Kidney (tissue), 22 donors: ENCODE measurements around the gene PRKACA. TPM values are rescaled to one million over a fixed set of nuclear protein-coding genes. Genes with fewer than 3 reads are reported as not detected.

Source experiments
- DNase-seq, 5 donors: peaks; one replicate each; pipeline ENCODE4 v3.0.0-alpha.2; 2013 to 2020
- FAIRE-seq: peaks from 2 replicates; lab custom pipeline; 2012; peaks lifted over from hg19 to GRCh38; lab: Jason Lieb, UNC
- H3K27ac ChIP-seq, 2 donors: one replicate each; pipeline ENCODE4 v1.7.0; 2013; ENCODE audit warnings: low read depth in 2 of 2, low read length in 2 of 2, inconsistent platforms in 1 of 2
- H3K27me3 ChIP-seq: one replicate; pipeline ENCODE4 v1.7.1; 2013; ENCODE audit warnings: low read length, inconsistent platforms; ENCODE audit not compliant: control insufficient read depth, insufficient read depth
- H3K36me3 ChIP-seq, 3 donors: one replicate each; pipeline versions ENCODE4 v1.7.0 to v1.7.1; 2013; ENCODE audit warnings: low read length in 3 of 3, control low read depth in 1 of 3, inconsistent platforms in 1 of 3; ENCODE audit not compliant: insufficient read depth in 3 of 3, control insufficient read depth in 2 of 3
- H3K4me1 ChIP-seq, 3 donors: one replicate each; pipeline versions ENCODE4 v1.7.0 to v1.7.1; 2013; ENCODE audit warnings: low read length in 3 of 3, inconsistent platforms in 1 of 3, low read depth in 1 of 3; ENCODE audit not compliant: control insufficient read depth in 2 of 3, insufficient read depth in 2 of 3
- H3K4me3 ChIP-seq, 3 donors: one replicate each; pipeline versions ENCODE4 v1.7.0 to v1.8.1; 2013; ENCODE audit warnings: low read length in 3 of 3, control low read depth in 1 of 3, inconsistent platforms in 1 of 3
- H3K9ac ChIP-seq, 3 donors: one replicate each; pipeline versions ENCODE4 v1.7.0 to v1.7.1; 2013; ENCODE audit warnings: low read length in 3 of 3, control low read depth in 1 of 3, inconsistent platforms in 1 of 3
- H3K9me3 ChIP-seq, 3 donors: one replicate each; pipeline versions ENCODE4 v1.7.0 to v1.7.1; 2013; ENCODE audit warnings: low read length in 3 of 3, control low read depth in 1 of 3, inconsistent platforms in 1 of 3; ENCODE audit not compliant: control insufficient read depth in 2 of 3, insufficient read depth in 1 of 3
- intact Hi-C: fragments of 100-400 bp; cut with DNase I; formaldehyde crosslinking; loops from one replicate; pipeline ENCODE4 v1.11.1; 2022
- long read RNA-seq, 10 donors: library from polyadenylated mRNA in 1 of 10; unstranded in 1 of 10; transcript quantifications; one replicate each; pipeline ENCODE4 v2.0.0 and lab custom pipeline, GENCODE V29; 2021 to 2026
- polyA plus RNA-seq: library from polyadenylated mRNA; stranded (reverse); fragments of 350-450 nt; fragmentation: Illumina TruSeq; extraction: RNeasy Lipid Tissue Mini Kit (QIAGEN cat#74804); gene quantifications from one replicate; pipeline ENCODE4 v1.2.3, GENCODE V29; 2014; ENCODE audit warnings: low read depth, low replicate concordance; ENCODE audit not compliant: insufficient read depth
- total RNA-seq: library from RNA; stranded (reverse); fragmentation: NEBNext Ultra II Directional; extraction: Animal tissue kit (Norgen Biotek cat#: 25700); gene quantifications from one replicate; pipeline ENCODE4 v1.2.1, GENCODE V29; 2021
- TF ChIP-seq, protein P1 (sequence below): IDR thresholded peaks from 3 replicates; pipeline ENCODE4 v1.5.1; 2012; ENCODE audit warnings: mild to moderate bottlenecking, moderate library complexity, borderline replicate concordance; ENCODE audit not compliant: insufficient read depth; ENCODE audit errors: extremely low read depth
- donor health status: control.
- donor health status: control.
- donor health status: control.
- donor health status: control.
- donor health status: control.
- donor health status: DM: yes; HTN: yes; CAD: no.
- donor health status: Normal renal cell carcinoma (clear cell type).

The PRKACA gene
- total RNA-seq (92.3 TPM), polyA plus RNA-seq (51.4 TPM)
- long read RNA-seq, donor 1, transcript PRKACA-201 (10 exons, 2,677 nt): major isoform, 15 of 15 reads
- long read RNA-seq, donor 1, partial matches to known transcripts: 0 of 15 reads
- long read RNA-seq, donor 1, other reads (novel, unspliced or antisense): 0 of 15 reads
- long read RNA-seq, donor 2, transcript PRKACA-201 (10 exons, 2,677 nt): major isoform, 12 of 12 reads
- long read RNA-seq, donor 2, partial matches to known transcripts: 0 of 12 reads
- long read RNA-seq, donor 2, other reads (novel, unspliced or antisense): 0 of 12 reads
- long read RNA-seq, donor 3, transcript PRKACA-201 (10 exons, 2,677 nt): major isoform, 24 of 24 reads
- long read RNA-seq, donor 3, partial matches to known transcripts: 0 of 24 reads
- long read RNA-seq, donor 3, other reads (novel, unspliced or antisense): 0 of 24 reads
- long read RNA-seq, donor 4, transcript PRKACA-201 (10 exons, 2,677 nt): major isoform, 14 of 15 reads
- long read RNA-seq, donor 4, partial matches to known transcripts: 0 of 15 reads
- long read RNA-seq, donor 4, other reads (novel, unspliced or antisense): 0 of 15 reads
- long read RNA-seq, donor 5: 0 reads
- long read RNA-seq, donor 6, transcript PRKACA-201 (10 exons, 2,677 nt): major isoform, 5 of 5 reads
- long read RNA-seq, donor 6, partial matches to known transcripts: 0 of 5 reads
- long read RNA-seq, donor 6, other reads (novel, unspliced or antisense): 0 of 5 reads
- long read RNA-seq, donor 7, partial matches to known transcripts: 1 of 69 reads
- long read RNA-seq, donor 7, other reads (novel, unspliced or antisense): 68 of 69 reads
- long read RNA-seq, donor 8, transcript PRKACA-201 (10 exons, 2,677 nt): major isoform, 11 of 12 reads
- long read RNA-seq, donor 8, partial matches to known transcripts: 0 of 12 reads
- long read RNA-seq, donor 8, other reads (novel, unspliced or antisense): 0 of 12 reads
- long read RNA-seq, donor 9, transcript PRKACA-201 (10 exons, 2,677 nt): major isoform, 10 of 10 reads
- long read RNA-seq, donor 9, partial matches to known transcripts: 0 of 10 reads
- long read RNA-seq, donor 9, other reads (novel, unspliced or antisense): 0 of 10 reads
- long read RNA-seq, donor 10, transcript PRKACA-201 (10 exons, 2,677 nt): major isoform, 10 of 11 reads
- long read RNA-seq, donor 10, partial matches to known transcripts: 0 of 11 reads
- long read RNA-seq, donor 10, other reads (novel, unspliced or antisense): 0 of 11 reads

DNA sequence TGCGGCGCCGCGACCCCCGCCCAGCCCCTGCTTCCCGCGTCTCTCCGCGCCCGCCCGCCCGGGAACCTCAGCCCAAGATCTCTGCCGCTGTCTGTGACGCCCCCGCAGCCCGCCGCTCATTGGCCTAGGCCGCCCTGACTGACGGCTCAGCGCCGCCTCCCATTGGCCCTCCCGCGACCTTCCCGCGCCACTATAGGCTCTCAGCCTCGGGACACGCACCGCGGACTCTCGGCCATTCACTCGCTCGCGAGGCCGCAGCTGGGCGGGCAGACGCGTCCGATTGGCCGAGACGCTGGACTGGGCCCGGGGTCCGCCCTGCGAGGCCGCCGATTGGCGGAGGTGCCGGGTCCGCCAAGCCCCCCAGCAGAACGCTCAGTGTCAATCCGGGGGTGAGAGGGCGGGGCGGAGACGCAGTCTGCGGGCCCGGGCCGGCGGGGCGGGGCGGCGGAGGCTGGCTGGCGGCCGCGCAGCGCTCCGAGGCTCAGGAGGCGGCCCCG, at the start of gene PRKACA:
PRKACA (minus strand) TSS at position 95 of the 497 bp plus-strand sequence. CDS start 215 bp downstream, outside the sequence.
- Histone ChIP-seq H3K4me3 (peak within 1 kb of the TSS; percentile 68 to 86 (median 83)), H3K4me1 (peaks cover 0 to 40% (median 32%) of the 10 kb centered on the region in 3 donors), H3K9me3 (no peaks in the 10 kb centered on the region), H3K27me3 (no peaks in the 10 kb centered on the region), H3K36me3 (no peaks in the 10 kb centered on the region), H3K27ac (peak within 1 kb of the TSS; percentile 98 to 99), H3K9ac (peak within 1 kb of the TSS; percentile 32 to 92 (median 87))
- FAIRE-seq (peak; percentile 60), DNase-seq (peak; percentile 99 to 100 (median 99))
- TF ChIP-seq, protein P1, sequence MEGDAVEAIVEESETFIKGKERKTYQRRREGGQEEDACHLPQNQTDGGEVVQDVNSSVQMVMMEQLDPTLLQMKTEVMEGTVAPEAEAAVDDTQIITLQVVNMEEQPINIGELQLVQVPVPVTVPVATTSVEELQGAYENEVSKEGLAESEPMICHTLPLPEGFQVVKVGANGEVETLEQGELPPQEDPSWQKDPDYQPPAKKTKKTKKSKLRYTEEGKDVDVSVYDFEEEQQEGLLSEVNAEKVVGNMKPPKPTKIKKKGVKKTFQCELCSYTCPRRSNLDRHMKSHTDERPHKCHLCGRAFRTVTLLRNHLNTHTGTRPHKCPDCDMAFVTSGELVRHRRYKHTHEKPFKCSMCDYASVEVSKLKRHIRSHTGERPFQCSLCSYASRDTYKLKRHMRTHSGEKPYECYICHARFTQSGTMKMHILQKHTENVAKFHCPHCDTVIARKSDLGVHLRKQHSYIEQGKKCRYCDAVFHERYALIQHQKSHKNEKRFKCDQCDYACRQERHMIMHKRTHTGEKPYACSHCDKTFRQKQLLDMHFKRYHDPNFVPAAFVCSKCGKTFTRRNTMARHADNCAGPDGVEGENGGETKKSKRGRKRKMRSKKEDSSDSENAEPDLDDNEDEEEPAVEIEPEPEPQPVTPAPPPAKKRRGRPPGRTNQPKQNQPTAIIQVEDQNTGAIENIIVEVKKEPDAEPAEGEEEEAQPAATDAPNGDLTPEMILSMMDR: no peak
- intact Hi-C loops: no loop called here

DNA sequence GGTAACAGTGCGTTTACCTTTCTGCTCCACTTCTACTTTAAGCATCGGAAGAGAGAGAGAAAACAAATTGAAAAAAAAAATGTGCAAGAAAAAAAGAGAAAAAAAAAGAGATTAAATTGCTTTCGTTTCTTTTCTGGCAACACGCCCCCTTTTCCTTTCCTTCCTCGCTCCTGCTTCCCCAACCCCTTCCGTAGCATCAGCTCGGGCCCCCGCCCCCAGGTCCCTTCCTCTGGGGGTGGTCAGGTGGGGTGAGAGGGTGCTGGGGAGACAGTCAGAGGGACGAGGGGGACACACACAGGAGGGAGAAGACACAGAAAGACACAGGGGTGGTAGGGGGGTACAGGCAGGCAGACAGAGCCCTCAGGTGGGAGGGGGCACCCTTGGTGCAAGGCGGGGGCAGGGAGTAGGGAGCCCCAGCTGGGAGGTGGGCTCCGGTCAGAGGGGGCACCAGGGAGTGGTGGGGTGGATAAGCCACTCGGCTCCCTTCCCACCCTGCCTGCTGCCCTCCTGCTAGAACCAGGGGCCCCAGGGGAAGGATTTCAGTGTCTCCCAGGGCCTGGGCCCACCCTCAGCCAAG, 49.5 kb upstream of the PRKACA start:
- FAIRE-seq (no peak), DNase-seq (peak in 1 of 5 donors; percentile 43)
- H3K27me3 ChIP-seq: no peaks in the 10 kb centered on the region
- intact Hi-C loops: no loop called here
- no peaks in the 10 kb centered on the region for H3K9me3 ChIP-seq
- no peak overlapping the region for H3K9ac ChIP-seq
- peaks cover 2 to 21% (median 2%) of the 10 kb centered on the region in 3 donors for H3K36me3 ChIP-seq
- TF ChIP-seq, protein P1: no peak
- H3K27ac ChIP-seq: no peak overlapping the region
- H3K4me3 ChIP-seq: no peak overlapping the region
- H3K4me1 ChIP-seq: no peaks in the 10 kb centered on the region
